ENCODE data around the gene FAM118B. TPM values are rescaled to one million over a fixed set of nuclear protein-coding genes. Genes with fewer than 3 reads are reported as not detected.

FAM118B gene
- total RNA-seq, 1 experiment from 2014 or later: 24.5 TPM

Other genes starting within 250 kb of the FAM118B start
- 59.6 and 76.1 TPM in 2 replicates for gene CDON, start 148.9 kb upstream of the FAM118B start, total RNA-seq (2014; rRNA removed; shearing (Covaris generic))
- gene RPUSD4, start 132 bp upstream of the FAM118B start, total RNA-seq (2014; rRNA removed; shearing (Covaris generic)): 23.5 and 26.6 TPM in 2 replicates
- gene SRPRA, start 57.1 kb downstream of the FAM118B start, total RNA-seq (2014; rRNA removed; shearing (Covaris generic)): 53.4 and 54.2 TPM in 2 replicates
- gene FOXRED1, start 57.4 kb downstream of the FAM118B start, total RNA-seq (2014; rRNA removed; shearing (Covaris generic)): 21.9 and 23.8 TPM in 2 replicates
- 0.76 and 1.1 TPM in 2 replicates for gene TIRAP, start 71.3 kb downstream of the FAM118B start, total RNA-seq (2014; rRNA removed; shearing (Covaris generic))
- gene DCPS, start 92.3 kb downstream of the FAM118B start, total RNA-seq (2014; rRNA removed; shearing (Covaris generic)): 21.3 and 24.5 TPM in 2 replicates
- 37.3 and 39.6 TPM in 2 replicates for gene ST3GAL4, start 143.9 kb downstream of the FAM118B start, total RNA-seq (2014; rRNA removed; shearing (Covaris generic))